Left ventricle myocardium inferior (tissue), 1 donor: ENCODE measurements around the gene PSMC1. TPM values are rescaled to one million over a fixed set of nuclear protein-coding genes. Genes with fewer than 3 reads are reported as not detected.

ENCODE experiments used
- DNase-seq: peaks from one replicate; pipeline ENCODE4 v3.0.0-alpha.2; 2020
- H3K27ac ChIP-seq: fragments of 200-600 bp; replicated peaks from 2 replicates; pipeline ENCODE4 v1.8.0; 2021
- H3K27me3 ChIP-seq: fragments of 200-600 bp; 2 replicates; pipeline ENCODE4 v1.8.0; 2021; ENCODE audit warnings: low read depth
- H3K36me3 ChIP-seq: fragments of 200-600 bp; 2 replicates; pipeline ENCODE4 v1.8.0; 2021
- H3K4me1 ChIP-seq: fragments of 200-600 bp; 2 replicates; pipeline ENCODE4 v1.8.0; 2021
- H3K4me3 ChIP-seq: fragments of 200-600 bp; 2 replicates; pipeline ENCODE4 v1.8.0; 2021; ENCODE audit warnings: mild to moderate bottlenecking, moderate library complexity
- H3K9me3 ChIP-seq: fragments of 200-600 bp; replicated peaks from 2 replicates; pipeline ENCODE4 v1.8.0; 2021
- intact Hi-C: fragments of 100-400 bp; cut with micrococcal nuclease; formaldehyde crosslinking; loops from one replicate; pipeline ENCODE4 v1.11.0; 2022
- total RNA-seq: library from RNA; stranded (reverse); fragmentation: NEBNext Ultra II Directional; extraction: Animal tissue kit (Norgen Biotek cat#: 25700); gene quantifications from one replicate; pipeline ENCODE4 v1.2.1, GENCODE V29; 2021
- TF ChIP-seq, protein P1 (sequence below): fragments of 200-600 bp; IDR thresholded peaks from 2 replicates; pipeline ENCODE4 v1.8.0; 2021; ENCODE audit warnings: antibody characterized with exemption, mild to moderate bottlenecking, borderline replicate concordance
- donor health status: DM: no; HTN: yes; CAD: no; lungs with severe emphysema.

Gene PSMC1
- total RNA-seq, 1 donor from 2014 or later: 121 TPM

DNA sequence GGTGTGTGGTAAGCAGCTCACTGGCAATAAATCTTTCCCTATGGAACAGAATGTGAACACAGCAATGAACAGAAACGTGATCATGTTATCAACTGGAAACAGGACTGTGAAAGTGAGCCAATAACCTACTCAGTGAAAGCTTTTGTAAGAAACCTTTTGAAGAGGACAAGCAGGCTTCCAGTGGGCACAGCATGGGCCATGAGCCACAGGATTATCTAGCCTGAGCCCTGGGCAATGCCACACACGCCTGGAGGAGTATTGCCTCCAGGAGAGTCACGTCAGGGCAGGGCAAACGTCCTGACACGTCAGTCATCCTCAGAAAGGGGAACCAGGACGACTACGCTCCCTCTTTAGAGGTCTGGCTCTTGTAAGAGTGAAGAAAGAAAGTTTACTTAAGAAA, 43.1 kb downstream of the PSMC1 start:
- peaks cover 53% of the 10 kb centered on the region for H3K36me3 ChIP-seq
- peaks cover 41% of the 10 kb centered on the region for H3K4me1 ChIP-seq
- H3K4me3 ChIP-seq: no peak overlapping the region
- intact Hi-C loops: no loop called here
- no peaks in the 10 kb centered on the region for H3K9me3 ChIP-seq
- TF ChIP-seq, protein P1, sequence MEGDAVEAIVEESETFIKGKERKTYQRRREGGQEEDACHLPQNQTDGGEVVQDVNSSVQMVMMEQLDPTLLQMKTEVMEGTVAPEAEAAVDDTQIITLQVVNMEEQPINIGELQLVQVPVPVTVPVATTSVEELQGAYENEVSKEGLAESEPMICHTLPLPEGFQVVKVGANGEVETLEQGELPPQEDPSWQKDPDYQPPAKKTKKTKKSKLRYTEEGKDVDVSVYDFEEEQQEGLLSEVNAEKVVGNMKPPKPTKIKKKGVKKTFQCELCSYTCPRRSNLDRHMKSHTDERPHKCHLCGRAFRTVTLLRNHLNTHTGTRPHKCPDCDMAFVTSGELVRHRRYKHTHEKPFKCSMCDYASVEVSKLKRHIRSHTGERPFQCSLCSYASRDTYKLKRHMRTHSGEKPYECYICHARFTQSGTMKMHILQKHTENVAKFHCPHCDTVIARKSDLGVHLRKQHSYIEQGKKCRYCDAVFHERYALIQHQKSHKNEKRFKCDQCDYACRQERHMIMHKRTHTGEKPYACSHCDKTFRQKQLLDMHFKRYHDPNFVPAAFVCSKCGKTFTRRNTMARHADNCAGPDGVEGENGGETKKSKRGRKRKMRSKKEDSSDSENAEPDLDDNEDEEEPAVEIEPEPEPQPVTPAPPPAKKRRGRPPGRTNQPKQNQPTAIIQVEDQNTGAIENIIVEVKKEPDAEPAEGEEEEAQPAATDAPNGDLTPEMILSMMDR: no peak
- DNase-seq: peak; percentile 56
- peak overlapping the region; percentile 68 for H3K27ac ChIP-seq
- no peaks in the 10 kb centered on the region for H3K27me3 ChIP-seq

DNA sequence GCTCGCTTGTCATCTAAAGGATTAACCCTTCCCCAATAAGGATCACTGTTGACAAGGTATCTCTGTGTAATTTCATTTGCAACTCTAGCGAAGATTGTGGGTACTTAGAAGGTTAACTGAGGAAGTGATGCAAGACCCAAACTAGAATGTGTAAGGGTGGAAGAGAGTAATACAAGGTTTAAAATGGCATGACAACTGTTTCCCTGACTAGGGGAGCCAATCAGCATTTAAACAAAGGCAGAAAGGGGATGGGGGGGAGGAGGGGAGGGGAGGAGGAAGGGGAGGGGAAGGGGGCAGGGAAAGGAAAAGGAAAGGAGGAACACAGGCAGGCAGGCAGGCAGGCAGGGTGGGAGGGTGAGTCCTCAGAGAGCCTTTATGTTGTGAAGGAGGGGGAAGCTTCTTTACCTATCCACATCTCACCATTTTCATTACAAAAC, 44.3 kb downstream of the PSMC1 start:
- intact Hi-C loops: no loop called here
- H3K4me1 ChIP-seq: peaks cover 41% of the 10 kb centered on the region
- peak overlapping the region; percentile 71 for H3K27ac ChIP-seq
- no peak overlapping the region for H3K4me3 ChIP-seq
- H3K27me3 ChIP-seq: no peaks in the 10 kb centered on the region
- H3K36me3 ChIP-seq: peaks cover 52% of the 10 kb centered on the region
- H3K9me3 ChIP-seq: no peaks in the 10 kb centered on the region
- no peak for DNase-seq
- TF ChIP-seq, protein P1: no peak

- TF ChIP-seq, protein P1: no peak
- Histone ChIP-seq H3K4me3 (no peak overlapping the region), H3K36me3 (peaks cover 56% of the 10 kb centered on the region), H3K9me3 (no peaks in the 10 kb centered on the region), H3K27me3 (no peaks in the 10 kb centered on the region), H3K27ac (peak overlapping the region; percentile 71), H3K4me1 (peaks cover 41% of the 10 kb centered on the region)
- intact Hi-C loops: no loop called here
- DNase-seq: no peak
Measured at GRCh38 chr14:90301122-90301521, 44.8 kb downstream of the PSMC1 start.

GRCh38 chr14:90301668-90302090, 45.3 kb downstream of the PSMC1 start:
- H3K4me3 ChIP-seq: no peak overlapping the region
- H3K4me1 ChIP-seq: peaks cover 41% of the 10 kb centered on the region
- DNase-seq: no peak
- H3K27me3 ChIP-seq: no peaks in the 10 kb centered on the region
- TF ChIP-seq, protein P1: peak; percentile 71
- H3K36me3 ChIP-seq: peaks cover 56% of the 10 kb centered on the region
- H3K9me3 ChIP-seq: no peaks in the 10 kb centered on the region
- H3K27ac ChIP-seq: peak overlapping the region; percentile 71
- intact Hi-C loops: loop anchor here (2.0 kb wide), 1 partner anchor 395 kb away; no protein-coding TSS in a partner anchor

DNA sequence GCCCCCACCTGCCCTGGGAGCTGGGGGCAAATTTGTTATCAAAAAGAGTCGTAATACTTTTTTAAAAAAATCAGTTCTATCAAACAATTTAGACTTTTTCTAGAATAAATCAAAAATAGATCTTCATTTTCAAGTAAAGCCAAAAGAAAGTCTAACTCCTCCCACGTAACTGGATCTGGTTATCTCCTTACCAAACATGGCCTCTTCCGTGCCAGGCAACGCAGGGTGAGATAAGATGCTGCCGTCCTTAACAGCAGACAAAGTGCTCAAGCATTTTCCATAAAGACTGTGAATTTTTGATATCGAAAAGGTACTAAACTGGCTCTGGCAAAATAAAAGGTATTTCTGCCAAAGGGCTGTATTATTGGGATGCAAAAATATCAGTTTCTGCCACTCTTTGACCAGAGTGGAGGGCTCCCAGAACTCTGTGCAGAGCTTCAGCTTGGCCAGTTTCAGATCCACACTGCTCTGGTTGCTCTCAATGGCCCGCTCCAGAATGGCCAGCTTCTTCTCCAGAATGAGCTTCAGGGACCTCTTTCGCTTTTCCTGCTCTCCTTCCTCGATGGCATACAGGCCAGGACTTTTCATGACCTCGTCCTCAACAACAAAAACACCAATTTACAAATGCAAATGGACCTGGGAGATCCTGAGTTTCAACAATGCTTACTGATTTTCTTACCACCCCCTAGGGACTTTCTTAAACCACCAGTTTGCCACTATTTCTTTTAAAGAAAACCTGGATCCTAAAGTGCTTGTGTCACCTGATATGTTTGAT, 46.4 kb downstream of the PSMC1 start:
- Histone ChIP-seq H3K4me1 (peaks cover 41% of the 10 kb centered on the region), H3K4me3 (no peak overlapping the region), H3K9me3 (no peaks in the 10 kb centered on the region), H3K36me3 (peaks cover 52% of the 10 kb centered on the region), H3K27me3 (no peaks in the 10 kb centered on the region), H3K27ac (peak overlapping the region; percentile 71)
- TF ChIP-seq, protein P1: no peak
- intact Hi-C loops: loop anchor here (2.0 kb wide), 1 partner anchor 394 kb away; no protein-coding TSS in a partner anchor
- no peak for DNase-seq
